Measurements from ENCODE around the gene BIVM. TPM values are rescaled to one million over a fixed set of nuclear protein-coding genes. Genes with fewer than 3 reads are reported as not detected.
A peak's percentile ranks its signal among the peaks of the same experiment; 100 is the strongest.

BIVM gene
- polyA plus RNA-seq, 1 of the 3 experiments (the other 2 are of a cell fraction): 8.8 TPM

GRCh38 chr13:102847272-102848234 lies 48.6 kb downstream of the BIVM start (continued):
- TF ChIP-seq MAX (IDR thresholded peaks at IDR 0.05; ENCODE audit: low read depth) (0 out of 2 replicates have a peak, but pooled peaks have one; percentile 29), MXI1 (IDR thresholded peaks at IDR 0.05; ENCODE audit: low read depth, low read length) (peak; percentile 65)

- Histone ChIP-seq H3K79me2 (ENCODE audit: insufficient read depth) (peaks cover 50% of the 10 kb centered on the region), H3K4me3 (ENCODE audit: low read depth in 2 of 2, low read length in 1 of 2) (no peak overlapping the region), H3K9me3 (no peaks in the 10 kb centered on the region), H2AFZ (ENCODE audit: low read depth) (no peak overlapping the region), H3K27ac (ENCODE audit: low read depth in 2 of 2, low read length in 1 of 2) (no peak overlapping the region; a peak in 1 of 4 replicates), H3K4me1 (ENCODE audit: control insufficient read depth in 1 of 2, insufficient read depth in 2 of 2, low read depth in 1 of 2, low read length in 1 of 2) (peaks cover 0 to 12% of the 10 kb centered on the region in 2 experiments; a peak in 3 of 4 replicates), H3K9me2 (no peaks in the 10 kb centered on the region), H4K20me1 (ENCODE audit: insufficient read depth) (peaks cover 11% of the 10 kb centered on the region; the same call in 1 of the 2 replicates), H3K4me2 (no peak overlapping the region), H3K9ac (no peak overlapping the region), H3F3A (replicated peaks; ENCODE audit: insufficient read depth) (peaks cover 9% of the 10 kb centered on the region), H3K27me3 (ENCODE audit: insufficient read depth) (no peaks in the 10 kb centered on the region), H3K36me3 (replicated peaks in 1 of 2; ENCODE audit: control insufficient read depth in 1 of 2, insufficient read depth in 2 of 2, low read length in 1 of 2) (peaks cover 23 to 28% of the 10 kb centered on the region in 2 experiments)
- ChIA-PET POLR2A (no interaction called here), CTCF (interaction anchor here (1.2 to 6.9 kb wide), 5 partner anchors 15 to 266 kb away, joined by 6 to 70 read pairs (median 9); no protein-coding TSS in a partner anchor)
- TF ChIP-seq USF2 (IDR thresholded peaks at IDR 0.05; ENCODE audit: borderline replicate concordance, low read depth, low read length) (no peak), NRF1 (IDR thresholded peaks at IDR 0.05; ENCODE audit: low read depth, low read length) (no peak), TAF1 (IDR thresholded peaks at IDR 0.05; ENCODE audit: borderline replicate concordance, low read depth, low read length) (no peak), MAX (IDR thresholded peaks at IDR 0.05; ENCODE audit: low read depth) (no peak), YY1 (IDR thresholded peaks at IDR 0.05; ENCODE audit: low read depth) (no peak), FOXJ3 (CRISPR knock-in tag; IDR thresholded peaks at IDR 0.05) (no peak)
- TF ChIP-seq, protein P1, sequence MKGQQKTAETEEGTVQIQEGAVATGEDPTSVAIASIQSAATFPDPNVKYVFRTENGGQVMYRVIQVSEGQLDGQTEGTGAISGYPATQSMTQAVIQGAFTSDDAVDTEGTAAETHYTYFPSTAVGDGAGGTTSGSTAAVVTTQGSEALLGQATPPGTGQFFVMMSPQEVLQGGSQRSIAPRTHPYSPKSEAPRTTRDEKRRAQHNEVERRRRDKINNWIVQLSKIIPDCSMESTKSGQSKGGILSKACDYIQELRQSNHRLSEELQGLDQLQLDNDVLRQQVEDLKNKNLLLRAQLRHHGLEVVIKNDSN (IDR thresholded peaks at IDR 0.05; ENCODE audit: borderline replicate concordance, low read depth): no peak
- TF ChIP-seq, protein P2, sequence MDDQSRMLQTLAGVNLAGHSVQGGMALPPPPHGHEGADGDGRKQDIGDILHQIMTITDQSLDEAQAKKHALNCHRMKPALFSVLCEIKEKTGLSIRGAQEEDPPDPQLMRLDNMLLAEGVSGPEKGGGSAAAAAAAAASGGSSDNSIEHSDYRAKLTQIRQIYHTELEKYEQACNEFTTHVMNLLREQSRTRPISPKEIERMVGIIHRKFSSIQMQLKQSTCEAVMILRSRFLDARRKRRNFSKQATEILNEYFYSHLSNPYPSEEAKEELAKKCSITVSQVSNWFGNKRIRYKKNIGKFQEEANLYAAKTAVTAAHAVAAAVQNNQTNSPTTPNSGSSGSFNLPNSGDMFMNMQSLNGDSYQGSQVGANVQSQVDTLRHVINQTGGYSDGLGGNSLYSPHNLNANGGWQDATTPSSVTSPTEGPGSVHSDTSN (IDR thresholded peaks at IDR 0.05): no peak
- 97% methylated on average over 6 of the region's 6 CpGs for WGBS (ENCODE audit: low lambda C conversion rate)
- DNase-seq: no peak
These were observed 50.0 kb downstream of the BIVM start for GRCh38 chr13:102848956-102849355.

All from SK-N-SH (cell line).